Femur (tissue), 1 donor: ENCODE results near the gene BCAR1.
"Not testable (repeated sequence)": the region's sequence is repeated elsewhere in the genome, so short reads cannot be mapped to it uniquely, and the experiment has no call there.

ENCODE experiments used
- DNase-seq: peaks from one replicate; pipeline ENCODE4 v3.0.0-alpha.2; 2017

BCAR1 gene, protein sequence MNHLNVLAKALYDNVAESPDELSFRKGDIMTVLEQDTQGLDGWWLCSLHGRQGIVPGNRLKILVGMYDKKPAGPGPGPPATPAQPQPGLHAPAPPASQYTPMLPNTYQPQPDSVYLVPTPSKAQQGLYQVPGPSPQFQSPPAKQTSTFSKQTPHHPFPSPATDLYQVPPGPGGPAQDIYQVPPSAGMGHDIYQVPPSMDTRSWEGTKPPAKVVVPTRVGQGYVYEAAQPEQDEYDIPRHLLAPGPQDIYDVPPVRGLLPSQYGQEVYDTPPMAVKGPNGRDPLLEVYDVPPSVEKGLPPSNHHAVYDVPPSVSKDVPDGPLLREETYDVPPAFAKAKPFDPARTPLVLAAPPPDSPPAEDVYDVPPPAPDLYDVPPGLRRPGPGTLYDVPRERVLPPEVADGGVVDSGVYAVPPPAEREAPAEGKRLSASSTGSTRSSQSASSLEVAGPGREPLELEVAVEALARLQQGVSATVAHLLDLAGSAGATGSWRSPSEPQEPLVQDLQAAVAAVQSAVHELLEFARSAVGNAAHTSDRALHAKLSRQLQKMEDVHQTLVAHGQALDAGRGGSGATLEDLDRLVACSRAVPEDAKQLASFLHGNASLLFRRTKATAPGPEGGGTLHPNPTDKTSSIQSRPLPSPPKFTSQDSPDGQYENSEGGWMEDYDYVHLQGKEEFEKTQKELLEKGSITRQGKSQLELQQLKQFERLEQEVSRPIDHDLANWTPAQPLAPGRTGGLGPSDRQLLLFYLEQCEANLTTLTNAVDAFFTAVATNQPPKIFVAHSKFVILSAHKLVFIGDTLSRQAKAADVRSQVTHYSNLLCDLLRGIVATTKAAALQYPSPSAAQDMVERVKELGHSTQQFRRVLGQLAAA

DNA sequence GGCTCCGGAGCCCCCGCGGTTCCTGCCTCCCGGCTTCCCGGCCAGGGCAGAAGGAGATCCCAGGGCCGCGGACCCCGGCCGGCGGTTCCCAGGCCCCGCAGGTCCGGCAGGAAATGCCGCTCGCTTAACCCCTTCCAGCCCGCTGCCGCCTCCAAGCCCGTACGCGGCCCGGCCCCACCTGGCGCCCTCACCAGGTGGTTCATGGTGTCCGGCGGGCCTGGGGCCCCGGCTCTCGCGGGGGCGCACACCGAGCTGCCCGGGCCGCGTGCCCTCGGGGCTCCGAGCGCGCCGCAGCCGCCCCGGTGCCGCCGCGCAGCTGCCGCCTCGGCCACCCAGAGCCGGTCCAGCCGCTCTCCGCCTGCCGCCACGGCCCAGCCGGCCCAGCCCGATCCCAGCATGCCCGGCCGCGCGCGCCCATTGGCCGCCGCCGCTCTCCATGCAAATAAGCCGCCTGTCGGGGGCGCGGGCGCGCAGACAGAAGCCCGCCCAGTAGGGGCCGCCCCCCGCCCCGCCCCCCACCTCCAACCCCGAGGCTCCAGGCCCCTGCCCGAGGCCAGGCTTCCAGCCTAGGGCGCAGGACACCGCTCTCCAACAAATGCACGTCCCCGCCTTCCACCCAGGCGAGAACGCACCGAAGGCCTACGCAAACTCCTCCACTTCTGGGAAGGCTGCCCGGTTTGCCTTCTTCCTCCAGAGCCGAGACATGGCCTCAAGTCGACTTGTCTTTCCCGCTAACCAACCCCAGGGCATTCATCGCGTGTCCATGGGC is at the start of gene BCAR1:
TSS of gene BCAR1 (minus strand) at position 345 of the 769 bp plus-strand sequence. CDS start at position 203, 142 bp downstream.
- DNase-seq, result peak; percentile 95

DNA sequence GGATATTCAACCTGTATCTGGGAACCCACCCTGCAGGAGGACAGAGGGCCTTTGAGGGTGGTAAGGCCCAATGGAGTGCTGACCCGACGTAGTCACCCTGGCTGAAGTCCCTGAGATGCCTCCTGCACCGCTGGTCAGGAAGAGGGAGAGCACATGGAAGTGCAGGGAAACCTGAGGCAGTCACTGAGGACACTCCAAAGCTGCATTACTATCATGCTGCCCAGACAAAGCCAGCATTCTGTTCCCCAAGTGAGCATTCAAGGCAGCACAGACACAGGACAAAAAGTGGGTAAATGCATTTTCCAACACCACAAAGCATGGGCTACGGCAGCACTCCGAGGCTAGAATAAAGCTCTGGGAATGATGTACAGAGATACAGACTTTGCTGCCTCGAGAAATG is 46.8 kb upstream of the BCAR1 start:
- no peak for DNase-seq

DNA sequence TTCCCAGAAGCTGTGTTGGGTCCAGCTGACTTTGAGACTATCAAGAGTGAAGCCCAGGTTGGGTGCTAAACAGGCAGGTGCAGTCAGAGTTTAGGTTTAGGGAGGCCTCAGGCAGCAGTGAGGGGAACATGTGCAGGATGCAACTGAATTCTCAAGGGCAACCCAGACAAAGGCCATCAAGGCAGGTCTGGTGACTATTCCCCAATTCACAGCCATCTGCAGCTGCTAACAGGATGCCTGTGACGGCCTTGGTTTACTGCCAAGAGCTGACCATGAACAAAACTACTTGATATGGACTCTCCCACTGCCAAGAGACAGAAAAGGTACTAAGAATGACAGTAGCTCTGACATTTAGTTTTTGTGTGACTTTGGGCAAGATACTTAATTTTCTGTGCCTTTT is 45.2 kb upstream of the BCAR1 start:
- peak; percentile 62 for DNase-seq

DNA sequence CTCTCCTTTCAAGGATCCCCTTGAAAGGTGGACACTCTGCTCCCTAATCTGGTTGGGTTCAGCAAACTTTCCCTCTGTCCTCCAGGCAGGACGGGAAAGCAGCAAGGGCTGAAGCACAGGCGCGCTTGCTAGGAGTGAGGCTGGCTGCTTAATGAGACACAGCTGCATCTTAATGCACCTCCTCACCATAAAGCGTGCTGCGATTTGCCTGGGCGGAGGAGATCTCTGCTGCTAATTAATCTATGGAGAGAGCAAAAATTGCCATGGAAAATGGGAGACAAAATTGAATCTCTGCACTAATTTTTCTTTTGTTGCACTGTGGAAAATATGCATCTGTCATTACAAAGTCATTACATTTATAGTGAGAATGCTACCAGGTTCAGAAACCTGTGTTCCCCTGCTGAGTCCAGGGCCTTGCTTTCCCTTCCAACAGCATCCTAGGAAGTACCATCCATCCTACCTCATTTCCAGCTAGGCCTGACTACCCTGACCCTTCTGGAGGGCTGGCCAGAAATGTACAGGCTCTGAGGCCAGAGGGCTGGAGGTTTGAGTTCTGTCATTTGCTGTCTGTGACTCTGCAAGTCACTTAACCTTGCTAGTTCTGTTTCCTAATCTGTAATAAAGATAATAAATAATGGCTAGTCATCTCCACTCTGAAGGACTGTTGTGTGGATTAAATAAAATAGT is 43.5 kb upstream of the BCAR1 start:
- no peak for DNase-seq

DNA sequence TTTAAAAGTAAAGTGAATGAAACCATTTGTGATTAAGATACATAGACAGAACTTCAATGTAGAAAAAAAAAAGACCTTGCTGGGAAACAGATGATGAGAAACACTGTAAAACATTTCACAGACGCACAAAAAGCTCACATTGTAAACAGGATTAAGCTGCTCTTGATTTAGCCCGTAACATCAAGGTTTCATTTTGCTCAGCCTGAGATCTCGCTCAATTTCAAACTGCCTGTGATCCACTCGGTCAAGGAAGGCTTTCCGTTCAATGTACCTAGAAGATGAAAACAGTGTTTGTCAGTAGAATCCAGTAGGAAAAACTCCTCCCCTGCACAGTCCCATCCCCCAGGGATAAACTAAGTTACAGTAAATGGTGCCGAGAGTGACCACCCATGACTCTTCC is 42.3 kb upstream of the BCAR1 start:
- no peak for DNase-seq

DNA sequence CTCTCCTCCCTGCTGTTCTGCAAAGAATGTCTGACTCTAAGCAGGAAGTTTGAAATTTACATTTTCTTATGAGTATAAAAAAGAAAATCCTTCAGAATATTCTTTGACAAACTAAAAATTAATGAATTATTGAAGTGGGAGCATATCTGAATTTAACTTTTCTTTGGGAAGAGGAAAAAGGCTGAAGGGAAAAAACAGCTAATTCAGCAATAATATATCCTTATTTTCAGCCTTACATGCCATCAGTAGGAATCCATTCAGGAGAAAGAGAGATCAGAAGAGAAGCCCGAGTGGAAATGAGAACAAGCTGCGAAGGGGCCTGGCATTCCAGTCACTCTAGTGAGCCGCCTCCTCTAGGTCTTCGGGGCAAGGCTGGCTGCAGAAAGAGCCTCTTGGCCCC is 41.7 kb upstream of the BCAR1 start:
- no peak for DNase-seq

DNA sequence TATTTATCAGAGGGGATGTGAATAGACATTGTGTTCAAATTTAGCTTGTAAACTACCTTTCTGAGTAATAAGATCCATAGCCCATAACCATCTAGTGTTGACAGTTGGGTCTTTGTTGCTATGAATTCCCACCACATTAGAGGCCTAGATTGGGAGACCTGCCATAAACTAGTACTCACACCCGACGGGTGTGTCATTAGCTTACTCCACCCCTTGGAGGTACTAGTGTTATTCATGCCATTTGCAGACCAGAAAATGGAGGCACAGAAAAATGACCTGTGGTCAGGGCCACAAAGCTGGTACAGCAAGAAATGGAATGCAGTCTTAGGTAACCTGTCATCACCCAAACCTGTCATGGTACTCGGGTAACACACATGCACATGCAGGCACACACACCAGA is 41.3 kb upstream of the BCAR1 start:
- no peak for DNase-seq

DNA sequence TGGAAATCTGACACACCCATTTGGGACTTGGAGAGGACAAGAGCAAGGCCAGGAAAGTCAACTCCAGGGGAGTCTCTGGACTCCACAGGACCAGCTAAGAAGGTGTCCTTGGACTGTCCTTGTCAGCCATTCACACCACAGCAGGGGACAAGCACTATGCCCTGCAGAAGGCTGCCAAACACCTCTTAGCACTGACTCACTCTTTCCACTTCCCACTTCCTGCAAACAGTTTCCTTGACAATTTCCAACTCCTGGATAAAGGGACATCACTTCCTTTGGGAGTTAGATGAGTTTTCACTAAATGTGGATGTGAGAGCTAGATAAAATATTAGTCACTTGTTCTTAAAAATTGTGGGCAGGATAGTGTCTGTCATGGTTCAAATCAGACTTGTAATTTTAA is 37.8 kb upstream of the BCAR1 start:
- no peak for DNase-seq

DNA sequence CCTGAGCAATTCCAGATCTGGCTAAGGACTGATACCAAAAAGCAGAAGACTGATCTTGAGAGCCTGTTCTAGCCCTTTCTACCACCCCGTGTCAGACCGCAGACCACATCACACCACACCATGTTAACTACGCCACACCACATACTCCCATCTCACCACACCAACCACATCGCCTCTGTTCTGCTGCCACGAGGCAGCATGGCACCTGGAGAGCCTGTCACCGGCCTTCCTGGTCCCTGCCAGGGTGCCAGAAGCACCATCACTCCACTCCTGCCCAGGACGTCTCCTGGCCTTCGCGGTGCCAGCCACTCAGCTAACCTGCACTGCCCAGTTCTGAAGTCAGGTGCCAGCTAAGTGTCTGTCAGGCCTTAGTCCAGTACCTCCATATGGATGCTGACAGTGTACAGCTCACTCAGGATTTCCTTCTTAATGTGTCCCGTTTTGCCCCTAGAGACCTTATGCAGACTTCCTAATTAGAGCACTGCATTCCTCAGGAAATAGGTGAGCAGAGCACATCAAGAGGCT is 37.2 kb upstream of the BCAR1 start:
- no peak for DNase-seq

DNA sequence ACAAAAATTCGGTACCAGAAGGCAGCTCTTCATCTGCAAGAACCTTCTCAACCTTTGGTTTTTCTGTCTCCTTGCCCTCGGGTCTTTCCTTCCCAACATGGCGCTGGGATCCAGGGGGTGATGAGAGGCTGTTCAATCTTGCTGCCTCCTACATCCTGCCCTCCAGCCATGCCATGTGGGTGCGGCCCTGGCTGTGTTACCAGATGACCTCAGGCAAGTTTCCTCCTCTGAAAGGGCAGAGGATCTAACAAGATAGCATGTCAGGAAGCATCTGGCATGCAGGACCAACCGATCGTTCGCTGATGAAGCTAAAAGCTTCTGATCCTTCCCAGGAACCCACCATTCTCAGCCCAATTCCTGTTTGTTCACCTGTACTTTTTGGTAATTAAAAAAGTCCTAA is 36.8 kb upstream of the BCAR1 start:
- DNase-seq, result no peak

DNA sequence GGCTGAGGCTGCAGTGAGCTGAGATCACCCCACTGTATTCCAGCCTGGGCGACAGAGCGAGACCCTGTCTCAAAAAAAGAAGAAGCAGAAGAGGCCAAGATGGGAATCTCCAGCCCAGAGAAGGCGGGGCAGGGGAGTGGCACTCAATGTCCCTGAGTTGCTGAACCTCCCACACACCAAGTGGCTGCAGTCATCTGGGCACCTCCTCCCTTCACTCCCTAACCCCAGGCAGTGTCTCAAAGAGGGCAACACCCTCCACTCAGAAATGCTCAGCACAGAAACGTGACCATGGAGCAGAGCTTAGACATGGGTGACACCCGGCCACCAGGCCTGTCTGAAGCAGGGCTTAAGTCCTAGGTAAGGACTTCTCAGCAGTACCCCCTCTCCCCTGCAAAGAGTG is 36.3 kb upstream of the BCAR1 start:
- no peak for DNase-seq

DNA sequence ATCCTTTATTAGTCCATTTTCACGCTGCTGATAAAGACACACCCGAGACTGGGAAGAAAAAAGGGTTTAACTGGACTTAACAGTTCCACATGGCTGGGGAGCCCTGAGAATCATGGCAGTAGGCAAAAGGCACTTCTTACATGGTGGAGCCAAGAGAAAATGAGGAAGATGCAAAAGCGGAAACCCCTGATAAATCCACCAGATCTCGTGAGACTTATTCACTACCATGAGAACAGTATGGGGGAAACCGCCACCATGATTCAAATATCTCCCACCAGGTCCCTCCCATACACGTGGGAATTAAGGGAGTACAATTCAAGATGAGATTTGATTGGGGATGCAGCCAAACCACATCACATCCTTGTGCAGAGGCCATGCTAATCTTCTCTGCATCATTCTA is 35.0 kb upstream of the BCAR1 start:
- no peak for DNase-seq

DNA sequence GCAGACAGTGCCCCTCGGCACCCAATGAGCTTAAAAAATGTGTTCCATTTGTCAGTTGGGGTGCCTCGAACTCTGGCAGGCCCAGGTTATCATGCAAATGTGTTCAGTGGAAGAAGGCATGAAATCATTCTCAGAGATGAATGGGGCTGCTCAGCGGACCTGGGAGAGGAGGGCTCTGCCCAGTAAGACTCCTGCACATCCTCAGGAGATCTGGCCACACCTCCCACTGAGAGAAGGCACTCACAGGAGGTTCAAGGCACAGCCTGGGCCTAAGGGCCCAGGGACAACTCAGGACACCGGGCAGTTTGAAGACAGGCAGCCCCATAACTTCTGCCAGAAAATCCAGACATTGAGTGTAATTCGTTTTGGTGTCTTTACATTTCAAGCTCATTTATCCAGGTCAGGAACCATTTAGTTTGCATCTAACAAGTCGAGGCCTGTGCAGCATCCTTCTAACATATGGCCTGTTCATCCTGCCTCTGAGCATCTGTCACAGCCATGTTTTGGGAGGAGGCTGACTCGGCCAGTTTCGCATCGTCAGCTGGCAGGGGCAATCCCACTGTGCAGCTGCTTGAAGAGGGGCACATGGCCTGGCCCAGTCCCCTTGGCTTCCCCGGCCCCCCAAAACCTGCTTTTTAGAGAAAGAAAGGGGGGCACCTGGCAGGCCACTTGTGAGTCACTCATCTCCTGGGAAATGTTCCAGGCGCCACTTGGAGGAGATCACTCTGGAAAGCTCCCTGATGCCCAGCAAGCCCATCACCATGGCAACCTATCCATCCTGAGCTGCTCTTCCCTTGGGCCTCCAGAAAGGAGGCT is 31.2 kb upstream of the BCAR1 start:
- DNase-seq, result peak; percentile 28

DNA sequence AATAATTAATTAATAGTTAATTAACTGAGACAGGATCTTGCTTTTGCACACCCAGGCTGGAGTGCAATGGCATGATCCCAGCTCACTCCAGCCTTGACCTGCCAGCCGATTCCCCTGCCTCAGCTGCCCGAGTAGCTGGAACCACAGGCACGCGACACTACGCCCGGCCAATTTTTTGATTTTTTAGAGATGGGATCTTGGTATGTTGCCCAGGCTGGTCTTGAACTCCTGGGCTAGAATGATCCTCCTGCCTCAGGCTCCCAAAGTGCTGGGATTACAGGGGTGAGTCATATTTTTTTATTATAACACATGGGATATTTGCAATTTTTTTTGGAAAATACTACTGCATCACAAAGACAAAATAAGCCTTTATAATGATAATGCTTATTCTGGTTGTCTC is 30.4 kb upstream of the BCAR1 start:
- DNase-seq, result no peak

DNA sequence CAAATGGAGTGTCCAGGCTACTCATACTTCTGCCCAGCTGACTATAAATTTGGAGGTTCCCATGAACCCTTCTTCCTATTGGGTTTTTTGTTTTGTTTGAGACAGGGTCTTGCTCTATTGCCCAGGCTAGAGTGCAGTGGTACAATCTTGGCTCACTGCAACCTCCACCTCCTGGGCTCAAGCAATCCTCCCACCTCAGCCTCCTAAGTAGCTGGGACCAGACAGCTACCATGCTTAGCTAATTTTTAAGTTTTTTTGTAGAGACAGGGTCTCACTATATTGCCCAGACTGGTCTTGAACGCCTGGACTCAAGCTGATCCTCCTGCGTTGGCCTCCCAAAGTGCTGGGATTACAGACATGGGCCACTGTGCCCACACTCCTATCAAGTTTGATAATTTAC is 29.6 kb upstream of the BCAR1 start:
- DNase-seq, result not testable (repeated sequence)

DNA sequence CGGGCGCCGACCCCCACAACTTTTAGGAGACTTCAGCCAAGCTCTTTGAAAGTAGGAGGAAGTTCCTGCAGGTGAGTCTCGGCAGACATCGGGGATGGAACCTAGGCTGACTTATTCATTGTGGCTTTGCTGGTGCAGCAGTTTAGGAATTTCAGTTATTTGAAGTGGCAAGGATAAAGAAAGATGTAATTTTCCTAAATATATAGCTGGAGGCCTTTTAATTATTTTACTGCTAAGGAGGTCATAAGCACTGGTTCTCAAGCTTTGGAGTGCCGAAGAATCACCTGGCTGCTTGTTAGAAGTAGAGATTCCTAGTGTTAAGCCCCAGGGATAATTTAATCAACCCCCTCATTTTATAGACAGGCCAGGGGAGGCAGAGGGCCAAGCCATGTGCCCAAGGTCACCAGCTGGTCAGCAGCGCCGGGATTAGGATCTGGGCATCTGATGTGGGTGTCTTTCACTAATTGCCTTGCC is 28.9 kb upstream of the BCAR1 start:
- no peak for DNase-seq

DNA sequence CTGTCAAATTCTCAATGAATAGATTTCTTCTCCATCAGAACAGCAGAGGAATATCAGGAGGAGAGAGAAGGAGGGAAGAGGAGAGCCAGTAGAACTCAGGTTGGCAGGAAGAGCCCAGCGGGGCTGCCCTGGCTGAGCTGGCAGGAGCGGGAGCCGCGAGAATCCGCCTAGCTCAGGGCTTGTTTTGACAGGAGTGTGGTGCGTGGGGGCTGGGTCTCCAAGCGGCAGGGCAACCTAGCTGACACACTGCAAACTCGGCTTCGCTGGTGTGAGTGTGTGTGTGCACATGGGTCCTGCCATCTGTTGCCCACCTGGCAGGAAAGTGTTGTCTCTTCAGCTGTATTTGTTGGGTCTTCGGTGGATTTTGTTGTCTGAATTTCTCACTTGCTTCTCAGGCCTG is 27.9 kb upstream of the BCAR1 start:
- no peak for DNase-seq

DNA sequence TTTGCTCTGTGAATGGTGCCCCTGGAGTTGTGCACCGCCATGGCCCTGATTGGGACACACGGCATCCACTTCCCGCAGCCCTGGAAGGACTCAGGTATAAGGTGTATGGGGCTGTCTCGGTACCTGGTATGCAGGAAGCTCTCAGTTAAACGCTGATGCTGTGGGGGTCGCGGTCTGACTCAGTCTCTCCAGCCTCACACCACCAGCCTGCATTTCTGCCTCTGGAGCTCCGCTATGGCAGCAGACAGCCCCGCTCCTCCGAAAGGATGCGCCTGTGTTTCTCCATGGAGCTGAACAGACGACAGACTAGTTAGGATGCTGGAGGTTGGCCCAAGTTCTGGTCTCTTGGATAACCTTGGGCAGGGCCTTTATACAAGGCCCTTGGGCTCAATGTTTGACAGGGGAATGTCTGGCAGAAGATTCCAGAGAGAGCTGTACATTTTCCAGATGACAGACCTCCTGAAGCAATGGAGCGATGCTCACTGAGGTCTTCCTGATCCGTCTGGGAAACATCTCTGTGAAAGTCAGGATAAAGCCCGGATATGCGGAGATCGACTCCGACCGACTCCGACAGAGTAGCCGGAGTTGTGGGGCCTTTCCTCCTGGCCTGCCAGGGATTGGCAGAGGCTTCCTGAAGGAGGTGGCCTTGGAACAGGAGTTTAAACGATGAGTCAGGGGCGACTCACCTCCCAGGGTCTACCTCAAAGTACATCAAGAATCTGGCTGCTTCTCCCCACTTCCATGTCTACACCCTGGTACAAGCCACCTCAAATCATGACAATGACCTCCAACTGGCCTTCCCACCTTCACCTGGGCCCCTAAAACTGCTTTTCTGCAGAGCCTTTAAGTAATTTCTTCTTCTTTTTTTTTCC is 21.9 kb upstream of the BCAR1 start:
- DNase-seq, result no peak

DNA sequence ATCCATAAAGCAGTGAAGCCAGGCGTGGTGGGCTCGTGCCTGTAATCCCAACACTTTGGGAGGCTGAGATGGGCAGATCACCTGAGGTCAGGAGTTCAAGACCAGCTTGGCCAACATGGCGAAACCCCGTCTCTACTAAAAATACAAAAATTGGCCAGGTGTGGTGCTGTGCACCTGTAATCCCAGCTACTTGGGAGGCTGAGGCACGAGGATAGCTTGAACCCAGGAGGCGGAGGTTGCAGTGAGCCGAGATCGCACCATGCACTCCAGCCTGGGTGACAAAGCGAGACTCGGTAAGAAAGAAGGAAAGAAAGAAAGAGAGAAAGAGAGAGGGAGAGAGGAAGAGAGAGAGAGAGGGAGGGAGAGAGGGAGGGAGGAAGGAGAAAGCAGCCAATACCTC is 21.2 kb upstream of the BCAR1 start:
- DNase-seq, result not testable (repeated sequence)

DNA sequence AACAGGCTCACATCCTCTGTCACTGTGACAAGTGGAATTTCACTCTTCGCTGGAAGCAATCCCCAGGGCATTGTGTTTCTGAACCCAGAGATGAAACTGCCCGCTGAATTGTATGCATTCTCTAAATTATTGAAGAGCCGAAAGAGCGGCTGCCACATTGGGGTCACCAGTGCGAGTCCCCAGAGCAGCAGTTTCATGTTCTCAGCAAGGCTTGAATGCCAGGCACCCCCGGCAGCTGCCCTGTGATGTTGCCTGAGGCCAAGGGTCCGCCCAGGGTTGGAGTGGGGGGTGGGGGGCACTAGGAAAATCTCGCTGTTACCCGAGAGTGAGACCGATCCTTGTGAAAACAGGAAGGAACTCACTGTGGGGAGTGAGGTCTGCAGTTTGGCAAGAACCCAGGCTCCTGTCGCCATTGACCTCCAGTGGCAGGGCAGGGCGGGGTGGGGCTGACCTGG is 20.7 kb upstream of the BCAR1 start:
- DNase-seq, result peak; percentile 39
